22Rv1 (cell line): ENCODE measurements around the gene CBY3.

ENCODE experiments used
- ZFX ChIP-seq: fragments of 450-650 bp; IDR thresholded peaks from 2 replicates; pipeline ENCODE4 v1.6.1; 2017; ENCODE audit warnings: antibody characterized with exemption, borderline replicate concordance
- TF ChIP-seq, protein P1 (sequence below): fragments of 450-650 bp; IDR thresholded peaks from 2 replicates; pipeline ENCODE4 v1.5.1; 2017; ENCODE audit warnings: mild to moderate bottlenecking

DNA sequence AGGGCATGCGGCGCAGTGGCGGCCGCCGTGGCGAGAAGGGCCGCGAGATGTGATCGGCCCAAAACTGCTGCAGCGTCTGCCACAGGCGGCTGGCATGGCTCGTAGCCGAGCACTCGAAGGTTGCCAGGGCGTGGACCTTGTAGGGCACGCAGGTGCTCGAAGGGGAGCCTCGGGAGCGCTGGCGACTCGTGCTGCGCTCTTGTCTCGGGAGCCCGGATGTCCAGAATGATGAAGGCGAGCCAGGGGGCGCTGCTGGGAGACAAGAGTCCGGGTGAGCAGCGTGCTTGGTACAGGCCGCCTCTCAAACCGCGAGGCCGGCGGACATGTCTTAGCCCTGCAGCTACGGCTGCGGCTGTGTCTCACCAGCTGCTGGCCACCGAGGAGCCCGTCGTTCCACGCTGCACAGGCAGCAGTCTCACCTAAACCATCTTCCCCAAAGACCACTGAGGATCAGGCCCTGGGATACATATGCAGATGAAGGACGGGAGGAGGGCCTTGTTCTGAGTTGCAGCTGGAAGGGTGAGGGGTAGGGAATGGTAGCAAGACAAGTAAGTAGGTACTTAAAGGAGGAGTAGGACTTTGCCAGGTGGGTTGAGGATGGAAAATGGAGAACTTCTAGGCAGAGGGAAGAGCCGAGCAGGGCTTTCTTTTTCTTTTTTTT is 1.7 kb downstream of the CBY3 start:
- TF ChIP-seq, protein P1, sequence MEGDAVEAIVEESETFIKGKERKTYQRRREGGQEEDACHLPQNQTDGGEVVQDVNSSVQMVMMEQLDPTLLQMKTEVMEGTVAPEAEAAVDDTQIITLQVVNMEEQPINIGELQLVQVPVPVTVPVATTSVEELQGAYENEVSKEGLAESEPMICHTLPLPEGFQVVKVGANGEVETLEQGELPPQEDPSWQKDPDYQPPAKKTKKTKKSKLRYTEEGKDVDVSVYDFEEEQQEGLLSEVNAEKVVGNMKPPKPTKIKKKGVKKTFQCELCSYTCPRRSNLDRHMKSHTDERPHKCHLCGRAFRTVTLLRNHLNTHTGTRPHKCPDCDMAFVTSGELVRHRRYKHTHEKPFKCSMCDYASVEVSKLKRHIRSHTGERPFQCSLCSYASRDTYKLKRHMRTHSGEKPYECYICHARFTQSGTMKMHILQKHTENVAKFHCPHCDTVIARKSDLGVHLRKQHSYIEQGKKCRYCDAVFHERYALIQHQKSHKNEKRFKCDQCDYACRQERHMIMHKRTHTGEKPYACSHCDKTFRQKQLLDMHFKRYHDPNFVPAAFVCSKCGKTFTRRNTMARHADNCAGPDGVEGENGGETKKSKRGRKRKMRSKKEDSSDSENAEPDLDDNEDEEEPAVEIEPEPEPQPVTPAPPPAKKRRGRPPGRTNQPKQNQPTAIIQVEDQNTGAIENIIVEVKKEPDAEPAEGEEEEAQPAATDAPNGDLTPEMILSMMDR = peak; percentile 20
- no peak for TF ChIP-seq ZFX
